GM23338 (cell line): ENCODE data around the gene PTTG1IP. TPM values are rescaled to one million over a fixed set of nuclear protein-coding genes. Genes with fewer than 3 reads are reported as not detected.

Experiments
- ATAC-seq: fragments of 200-7000 bp; cut with Tn5 transposase; 3 replicates; pipeline ENCODE4 v1.9.1; 2020
- DNase-seq: peaks from one replicate; pipeline ENCODE4 v3.0.0-alpha.2; 2015; ENCODE audit warnings: low spot score
- H2AFZ ChIP-seq: fragments of 200-600 bp; sonication (generic); 2 replicates; pipeline ENCODE4 v1.8.0; 2016; ENCODE audit warnings: antibody characterized with exemption, mild to moderate bottlenecking, moderate library complexity
- H3F3A ChIP-seq: fragments of 200-600 bp; sonication (generic); replicated peaks from 2 replicates; pipeline ENCODE4 v1.8.0; 2017; ENCODE audit warnings: antibody characterized with exemption, mixed run types, low read depth
- H3K27ac ChIP-seq: fragments of 200-600 bp; sonication (generic); 2 replicates; pipeline ENCODE4 v1.6.1; 2016; ENCODE audit warnings: low read depth
- H3K27me3 ChIP-seq: fragments of 200-600 bp; sonication (generic); 2 replicates; pipeline ENCODE4 v1.8.0; 2016; ENCODE audit warnings: mild to moderate bottlenecking, mixed run types, moderate library complexity; ENCODE audit not compliant: insufficient read depth
- H3K36me3 ChIP-seq: fragments of 200-600 bp; sonication (generic); 2 replicates; pipeline ENCODE4 v1.8.0; 2016; ENCODE audit warnings: mild to moderate bottlenecking; ENCODE audit not compliant: insufficient read depth
- H3K4me1 ChIP-seq: fragments of 200-600 bp; sonication (generic); 2 replicates; pipeline ENCODE4 v1.8.0; 2016; ENCODE audit warnings: mild to moderate bottlenecking, moderate library complexity; ENCODE audit not compliant: insufficient read depth
- H3K4me2 ChIP-seq: fragments of 200-600 bp; sonication (generic); 2 replicates; pipeline ENCODE4 v1.7.1; 2017; ENCODE audit warnings: mixed run types
- H3K4me3 ChIP-seq: fragments of 200-600 bp; sonication (generic); 2 replicates; pipeline ENCODE4 v1.6.1; 2016; ENCODE audit warnings: mixed run types
- H3K79me2 ChIP-seq: fragments of 200-600 bp; sonication (generic); replicated peaks from 2 replicates; pipeline ENCODE4 v1.8.0; 2017; ENCODE audit warnings: mild to moderate bottlenecking; ENCODE audit not compliant: insufficient read depth
- H3K9me2 ChIP-seq: fragments of 200-600 bp; sonication (generic); 2 replicates; pipeline ENCODE4 v1.8.0; 2017; ENCODE audit not compliant: insufficient read depth
- H4K20me1 ChIP-seq: fragments of 200-600 bp; sonication (generic); replicated peaks from 2 replicates; pipeline ENCODE4 v1.8.0; 2017; ENCODE audit warnings: mild to moderate bottlenecking; ENCODE audit not compliant: insufficient read depth
- H3K27ac Mint-ChIP-seq: 2 replicates; pipeline ENCODE4 v1.8.0; 2020; ENCODE audit warnings: inconsistent platforms, mild to moderate bottlenecking, moderate library complexity, mixed read lengths
- H3K27me3 Mint-ChIP-seq: 3 replicates; pipeline ENCODE4 v1.8.0; 2022; ENCODE audit warnings: low read depth, mild to moderate bottlenecking, moderate library complexity, mixed read lengths, inconsistent platforms; ENCODE audit not compliant: insufficient read depth, poor library complexity
- H3K36me3 Mint-ChIP-seq: 3 replicates; pipeline ENCODE4 v1.8.0; 2021; ENCODE audit warnings: low read depth, mild to moderate bottlenecking, inconsistent platforms, moderate library complexity, mixed read lengths
- H3K4me1 Mint-ChIP-seq: 3 replicates; pipeline ENCODE4 v1.8.0; 2020; ENCODE audit warnings: mild to moderate bottlenecking, inconsistent platforms, mixed read lengths
- H3K4me3 Mint-ChIP-seq: 3 replicates; pipeline ENCODE4 v1.8.0; 2021; ENCODE audit warnings: moderate library complexity, mild to moderate bottlenecking, inconsistent platforms, mixed read lengths
- H3K9me3 Mint-ChIP-seq: 3 replicates; pipeline ENCODE4 v1.8.0; 2020; ENCODE audit warnings: moderate library complexity, mild to moderate bottlenecking, inconsistent platforms, mixed read lengths
- CREB1 ChIP-seq: fragments of 250-450 bp; sonication (Bioruptor Pico); IDR thresholded peaks from 2 replicates; pipeline ENCODE4 v1.5.0; 2020; ENCODE audit warnings: low read depth, mild to moderate bottlenecking, moderate library complexity
- EZH2 ChIP-seq: fragments of 200-600 bp; sonication (generic); IDR thresholded peaks from one replicate; pipeline ENCODE4 v1.8.0; 2017; ENCODE audit warnings: antibody characterized with exemption, mild to moderate bottlenecking, low read depth; ENCODE audit not compliant: unreplicated experiment
- EZH2phosphoT487 ChIP-seq: fragments of 200-600 bp; sonication (generic); IDR thresholded peaks from one replicate; pipeline ENCODE4 v1.8.1; 2018; ENCODE audit warnings: antibody characterized with exemption; ENCODE audit not compliant: unreplicated experiment
- JUNB ChIP-seq: IDR thresholded peaks from one replicate; pipeline ENCODE4 v1.6.1; 2016; ENCODE audit warnings: antibody characterized with exemption; ENCODE audit not compliant: unreplicated experiment
- NANOG ChIP-seq: IDR thresholded peaks from 2 replicates; pipeline ENCODE4 v1.6.1; 2016; ENCODE audit warnings: antibody characterized with exemption, borderline replicate concordance
- POLR2AphosphoS5 ChIP-seq: IDR thresholded peaks from 2 replicates; pipeline ENCODE4 v1.6.1; 2016; ENCODE audit warnings: antibody characterized with exemption, low read depth
- STAT1 ChIP-seq: IDR thresholded peaks from one replicate; pipeline ENCODE4 v1.6.1; 2016; ENCODE audit warnings: antibody characterized with exemption; ENCODE audit not compliant: unreplicated experiment
- ZNF114 ChIP-seq: fragments of 250-450 bp; sonication (Bioruptor Pico); IDR thresholded peaks from 2 replicates; pipeline ENCODE4 v1.5.0; 2020; ENCODE audit warnings: mild to moderate bottlenecking, moderate library complexity
- ZNF331 ChIP-seq: fragments of 250-450 bp; sonication (Bioruptor Pico); IDR thresholded peaks from 2 replicates; pipeline ENCODE4 v1.5.0; 2020; ENCODE audit warnings: low read depth, mild to moderate bottlenecking, moderate library complexity
- polyA plus RNA-seq: library from polyadenylated mRNA; unstranded; fragments of >200 nt; fragmentation: Nextera tagmentation; extraction: Ambion mirVana; gene quantifications from 2 replicates; pipeline ENCODE4 v1.2.1, GENCODE V29; 2016
- total RNA-seq: library from RNA; depleted of rRNA; stranded (reverse); fragments of >200 nt; shearing (Covaris generic); gene quantifications from 2 replicates; pipeline ENCODE4 v1.2.3, GENCODE V29; 2014
- TF ChIP-seq, protein P1 (sequence below): IDR thresholded peaks from 2 replicates; pipeline ENCODE4 v1.6.1; 2016; ENCODE audit warnings: antibody characterized with exemption
- TF ChIP-seq, protein P2 (sequence below), 2 experiments: fragments of 200-600 bp in 1 of 2; sonication (generic) in 1 of 2; conservative IDR thresholded peaks; 2 replicates each; pipeline versions ENCODE4 v1.5.1 to v1.6.1; 2016 to 2017; ENCODE audit warnings: antibody characterized with exemption in 2 of 2, low read depth in 2 of 2, mild to moderate bottlenecking in 2 of 2, moderate library complexity in 1 of 2
- TF ChIP-seq, protein P3 (sequence below): IDR thresholded peaks from one replicate; pipeline ENCODE4 v1.6.1; 2018; ENCODE audit warnings: antibody characterized with exemption; ENCODE audit not compliant: unreplicated experiment

The PTTG1IP gene
- total and polyA plus RNA-seq, 2 experiments from 2014 or later, result 99.9 to 172 TPM

DNA sequence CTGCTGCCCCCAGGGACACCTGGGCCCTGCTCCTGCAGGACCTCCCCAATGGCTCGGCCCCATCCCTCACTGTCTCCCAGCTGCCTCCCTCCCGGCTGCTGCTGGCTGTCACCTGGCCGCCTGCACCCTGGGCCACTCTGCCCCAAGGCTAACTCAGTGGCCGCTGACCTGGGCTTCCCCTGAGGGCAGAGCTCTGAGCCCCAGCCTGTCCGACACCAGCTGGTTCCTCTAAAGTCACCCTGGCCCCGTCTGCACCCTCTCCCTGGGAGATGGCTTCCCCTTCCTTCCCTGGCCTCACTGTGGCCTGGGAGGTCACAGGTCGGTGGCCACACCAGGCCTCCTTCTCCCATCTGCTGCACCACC lies 32.2 kb upstream of the PTTG1IP start:
- Histone ChIP-seq H3K9me2 (no peaks in the 10 kb centered on the region), H3K4me2 (no peak overlapping the region), H3K4me3 (no peak overlapping the region), H2AFZ (no peak overlapping the region), H3K27me3 (no peaks in the 10 kb centered on the region), H3K27ac (no peak overlapping the region), H3K36me3 (no peaks in the 10 kb centered on the region), H3F3A (peaks cover 9% of the 10 kb centered on the region), H4K20me1 (no peaks in the 10 kb centered on the region), H3K4me1 (no peaks in the 10 kb centered on the region), H3K79me2 (no peaks in the 10 kb centered on the region)
- DNase-seq (no peak), ATAC-seq (no peak)
- Mint-ChIP-seq H3K27ac (no peak overlapping the region), H3K27me3 (peaks cover 38% of the 10 kb centered on the region), H3K36me3 (no peaks in the 10 kb centered on the region; the same call in 2 of the 3 replicates), H3K4me1 (peaks cover 11% of the 10 kb centered on the region), H3K9me3 (no peaks in the 10 kb centered on the region; the same call in 1 of the 3 replicates), H3K4me3 (no peak overlapping the region)
- TF ChIP-seq EZH2phosphoT487 (no peak), STAT1 (no peak), ZNF114 (CRISPR knock-in tag) (no peak), CREB1 (CRISPR knock-in tag) (no peak)

DNA sequence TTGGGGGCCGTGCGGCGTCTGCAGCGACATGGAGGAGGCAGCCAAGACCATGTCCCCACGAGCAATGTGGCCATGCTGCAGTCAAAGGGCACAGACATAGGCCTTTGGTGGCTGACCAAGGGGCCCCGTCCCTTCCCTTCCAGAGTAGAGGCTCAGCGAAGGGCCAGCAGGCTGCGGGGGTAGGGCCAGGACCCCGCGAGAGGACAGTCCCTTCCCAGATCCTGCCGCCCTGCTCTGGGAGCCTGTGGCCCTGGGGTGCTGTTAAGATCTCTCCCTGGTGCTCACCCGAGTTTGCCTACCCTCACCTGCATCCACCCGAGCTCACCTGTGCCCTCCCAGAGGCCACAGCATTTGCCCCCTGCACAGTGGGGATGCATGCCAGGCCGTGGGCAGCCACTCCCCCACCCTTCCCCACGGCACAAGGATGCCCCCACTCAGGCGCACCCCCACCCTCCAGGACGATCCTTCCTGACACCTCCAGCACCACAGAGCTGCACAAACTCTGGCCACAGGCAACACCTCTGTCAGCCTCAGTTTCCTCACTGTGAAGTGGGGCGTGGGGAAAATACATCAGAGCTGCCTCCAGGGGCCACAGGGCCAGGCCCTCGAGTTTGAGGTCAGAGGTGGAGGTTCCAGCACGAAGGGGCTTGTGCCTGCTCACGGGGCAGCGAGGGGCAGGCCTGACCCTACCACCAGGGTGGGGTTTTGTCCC lies 31.7 kb upstream of the PTTG1IP start:
- Mint-ChIP-seq H3K27me3 (peaks cover 38% of the 10 kb centered on the region), H3K4me1 (peaks cover 11% of the 10 kb centered on the region), H3K9me3 (no peaks in the 10 kb centered on the region; the same call in 1 of the 3 replicates), H3K36me3 (no peaks in the 10 kb centered on the region; the same call in 2 of the 3 replicates), H3K27ac (no peak overlapping the region), H3K4me3 (no peak overlapping the region)
- ATAC-seq (no peak), DNase-seq (no peak)
- H3K27me3 ChIP-seq, result no peaks in the 10 kb centered on the region
- H3K79me2 ChIP-seq, result no peaks in the 10 kb centered on the region
- H3K4me2 ChIP-seq, result no peak overlapping the region
- TF ChIP-seq ZNF114 (CRISPR knock-in tag) (no peak), EZH2phosphoT487 (no peak), STAT1 (no peak), NANOG (no peak), POLR2AphosphoS5 (no peak), JUNB (no peak), EZH2 (no peak), ZNF331 (CRISPR knock-in tag) (no peak), CREB1 (CRISPR knock-in tag) (no peak)
- TF ChIP-seq, protein P1, sequence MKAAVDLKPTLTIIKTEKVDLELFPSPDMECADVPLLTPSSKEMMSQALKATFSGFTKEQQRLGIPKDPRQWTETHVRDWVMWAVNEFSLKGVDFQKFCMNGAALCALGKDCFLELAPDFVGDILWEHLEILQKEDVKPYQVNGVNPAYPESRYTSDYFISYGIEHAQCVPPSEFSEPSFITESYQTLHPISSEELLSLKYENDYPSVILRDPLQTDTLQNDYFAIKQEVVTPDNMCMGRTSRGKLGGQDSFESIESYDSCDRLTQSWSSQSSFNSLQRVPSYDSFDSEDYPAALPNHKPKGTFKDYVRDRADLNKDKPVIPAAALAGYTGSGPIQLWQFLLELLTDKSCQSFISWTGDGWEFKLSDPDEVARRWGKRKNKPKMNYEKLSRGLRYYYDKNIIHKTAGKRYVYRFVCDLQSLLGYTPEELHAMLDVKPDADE, result no peak
- TF ChIP-seq, protein P2, sequence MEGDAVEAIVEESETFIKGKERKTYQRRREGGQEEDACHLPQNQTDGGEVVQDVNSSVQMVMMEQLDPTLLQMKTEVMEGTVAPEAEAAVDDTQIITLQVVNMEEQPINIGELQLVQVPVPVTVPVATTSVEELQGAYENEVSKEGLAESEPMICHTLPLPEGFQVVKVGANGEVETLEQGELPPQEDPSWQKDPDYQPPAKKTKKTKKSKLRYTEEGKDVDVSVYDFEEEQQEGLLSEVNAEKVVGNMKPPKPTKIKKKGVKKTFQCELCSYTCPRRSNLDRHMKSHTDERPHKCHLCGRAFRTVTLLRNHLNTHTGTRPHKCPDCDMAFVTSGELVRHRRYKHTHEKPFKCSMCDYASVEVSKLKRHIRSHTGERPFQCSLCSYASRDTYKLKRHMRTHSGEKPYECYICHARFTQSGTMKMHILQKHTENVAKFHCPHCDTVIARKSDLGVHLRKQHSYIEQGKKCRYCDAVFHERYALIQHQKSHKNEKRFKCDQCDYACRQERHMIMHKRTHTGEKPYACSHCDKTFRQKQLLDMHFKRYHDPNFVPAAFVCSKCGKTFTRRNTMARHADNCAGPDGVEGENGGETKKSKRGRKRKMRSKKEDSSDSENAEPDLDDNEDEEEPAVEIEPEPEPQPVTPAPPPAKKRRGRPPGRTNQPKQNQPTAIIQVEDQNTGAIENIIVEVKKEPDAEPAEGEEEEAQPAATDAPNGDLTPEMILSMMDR (conservative IDR thresholded peaks at IDR 0.05; ENCODE audit: low read depth in 2 of 2), result no peak
- TF ChIP-seq, protein P3, sequence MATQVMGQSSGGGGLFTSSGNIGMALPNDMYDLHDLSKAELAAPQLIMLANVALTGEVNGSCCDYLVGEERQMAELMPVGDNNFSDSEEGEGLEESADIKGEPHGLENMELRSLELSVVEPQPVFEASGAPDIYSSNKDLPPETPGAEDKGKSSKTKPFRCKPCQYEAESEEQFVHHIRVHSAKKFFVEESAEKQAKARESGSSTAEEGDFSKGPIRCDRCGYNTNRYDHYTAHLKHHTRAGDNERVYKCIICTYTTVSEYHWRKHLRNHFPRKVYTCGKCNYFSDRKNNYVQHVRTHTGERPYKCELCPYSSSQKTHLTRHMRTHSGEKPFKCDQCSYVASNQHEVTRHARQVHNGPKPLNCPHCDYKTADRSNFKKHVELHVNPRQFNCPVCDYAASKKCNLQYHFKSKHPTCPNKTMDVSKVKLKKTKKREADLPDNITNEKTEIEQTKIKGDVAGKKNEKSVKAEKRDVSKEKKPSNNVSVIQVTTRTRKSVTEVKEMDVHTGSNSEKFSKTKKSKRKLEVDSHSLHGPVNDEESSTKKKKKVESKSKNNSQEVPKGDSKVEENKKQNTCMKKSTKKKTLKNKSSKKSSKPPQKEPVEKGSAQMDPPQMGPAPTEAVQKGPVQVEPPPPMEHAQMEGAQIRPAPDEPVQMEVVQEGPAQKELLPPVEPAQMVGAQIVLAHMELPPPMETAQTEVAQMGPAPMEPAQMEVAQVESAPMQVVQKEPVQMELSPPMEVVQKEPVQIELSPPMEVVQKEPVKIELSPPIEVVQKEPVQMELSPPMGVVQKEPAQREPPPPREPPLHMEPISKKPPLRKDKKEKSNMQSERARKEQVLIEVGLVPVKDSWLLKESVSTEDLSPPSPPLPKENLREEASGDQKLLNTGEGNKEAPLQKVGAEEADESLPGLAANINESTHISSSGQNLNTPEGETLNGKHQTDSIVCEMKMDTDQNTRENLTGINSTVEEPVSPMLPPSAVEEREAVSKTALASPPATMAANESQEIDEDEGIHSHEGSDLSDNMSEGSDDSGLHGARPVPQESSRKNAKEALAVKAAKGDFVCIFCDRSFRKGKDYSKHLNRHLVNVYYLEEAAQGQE, result no peak
- no peak overlapping the region for H2AFZ ChIP-seq
- no peaks in the 10 kb centered on the region for H3K36me3 ChIP-seq
- no peaks in the 10 kb centered on the region for H3K9me2 ChIP-seq
- H3K27ac ChIP-seq, result no peak overlapping the region
- no peak overlapping the region for H3K4me3 ChIP-seq
- H3F3A ChIP-seq, result peaks cover 9% of the 10 kb centered on the region
- no peaks in the 10 kb centered on the region for H3K4me1 ChIP-seq
- no peaks in the 10 kb centered on the region for H4K20me1 ChIP-seq
